GM23338 (cell line): Measurements from ENCODE around the gene KCNMB2. TPM values are rescaled to one million over a fixed set of nuclear protein-coding genes. Genes with fewer than 3 reads are reported as not detected.

ENCODE experiments used
- ATAC-seq: fragments of 200-7000 bp; cut with Tn5 transposase; 3 replicates; pipeline ENCODE4 v1.9.1; 2020
- DNase-seq: peaks from one replicate; pipeline ENCODE4 v3.0.0-alpha.2; 2015; ENCODE audit warnings: low spot score
- H2AFZ ChIP-seq: fragments of 200-600 bp; sonication (generic); 2 replicates; pipeline ENCODE4 v1.8.0; 2016; ENCODE audit warnings: antibody characterized with exemption, mild to moderate bottlenecking, moderate library complexity
- H3F3A ChIP-seq: fragments of 200-600 bp; sonication (generic); replicated peaks from 2 replicates; pipeline ENCODE4 v1.8.0; 2017; ENCODE audit warnings: antibody characterized with exemption, mixed run types, low read depth
- H3K27ac ChIP-seq: fragments of 200-600 bp; sonication (generic); 2 replicates; pipeline ENCODE4 v1.6.1; 2016; ENCODE audit warnings: low read depth
- H3K27me3 ChIP-seq: fragments of 200-600 bp; sonication (generic); 2 replicates; pipeline ENCODE4 v1.8.0; 2016; ENCODE audit warnings: mild to moderate bottlenecking, mixed run types, moderate library complexity; ENCODE audit not compliant: insufficient read depth
- H3K36me3 ChIP-seq: fragments of 200-600 bp; sonication (generic); 2 replicates; pipeline ENCODE4 v1.8.0; 2016; ENCODE audit warnings: mild to moderate bottlenecking; ENCODE audit not compliant: insufficient read depth
- H3K4me1 ChIP-seq: fragments of 200-600 bp; sonication (generic); 2 replicates; pipeline ENCODE4 v1.8.0; 2016; ENCODE audit warnings: mild to moderate bottlenecking, moderate library complexity; ENCODE audit not compliant: insufficient read depth
- H3K4me2 ChIP-seq: fragments of 200-600 bp; sonication (generic); 2 replicates; pipeline ENCODE4 v1.7.1; 2017; ENCODE audit warnings: mixed run types
- H3K4me3 ChIP-seq: fragments of 200-600 bp; sonication (generic); 2 replicates; pipeline ENCODE4 v1.6.1; 2016; ENCODE audit warnings: mixed run types
- H3K79me2 ChIP-seq: fragments of 200-600 bp; sonication (generic); replicated peaks from 2 replicates; pipeline ENCODE4 v1.8.0; 2017; ENCODE audit warnings: mild to moderate bottlenecking; ENCODE audit not compliant: insufficient read depth
- H3K9me2 ChIP-seq: fragments of 200-600 bp; sonication (generic); 2 replicates; pipeline ENCODE4 v1.8.0; 2017; ENCODE audit not compliant: insufficient read depth
- H4K20me1 ChIP-seq: fragments of 200-600 bp; sonication (generic); replicated peaks from 2 replicates; pipeline ENCODE4 v1.8.0; 2017; ENCODE audit warnings: mild to moderate bottlenecking; ENCODE audit not compliant: insufficient read depth
- H3K27ac Mint-ChIP-seq: 2 replicates; pipeline ENCODE4 v1.8.0; 2020; ENCODE audit warnings: inconsistent platforms, mild to moderate bottlenecking, moderate library complexity, mixed read lengths
- H3K27me3 Mint-ChIP-seq: 3 replicates; pipeline ENCODE4 v1.8.0; 2022; ENCODE audit warnings: low read depth, mild to moderate bottlenecking, moderate library complexity, mixed read lengths, inconsistent platforms; ENCODE audit not compliant: insufficient read depth, poor library complexity
- H3K36me3 Mint-ChIP-seq: 3 replicates; pipeline ENCODE4 v1.8.0; 2021; ENCODE audit warnings: low read depth, mild to moderate bottlenecking, inconsistent platforms, moderate library complexity, mixed read lengths
- H3K4me1 Mint-ChIP-seq: 3 replicates; pipeline ENCODE4 v1.8.0; 2020; ENCODE audit warnings: mild to moderate bottlenecking, inconsistent platforms, mixed read lengths
- H3K4me3 Mint-ChIP-seq: 3 replicates; pipeline ENCODE4 v1.8.0; 2021; ENCODE audit warnings: moderate library complexity, mild to moderate bottlenecking, inconsistent platforms, mixed read lengths
- H3K9me3 Mint-ChIP-seq: 3 replicates; pipeline ENCODE4 v1.8.0; 2020; ENCODE audit warnings: moderate library complexity, mild to moderate bottlenecking, inconsistent platforms, mixed read lengths
- CREB1 ChIP-seq: fragments of 250-450 bp; sonication (Bioruptor Pico); IDR thresholded peaks from 2 replicates; pipeline ENCODE4 v1.5.0; 2020; ENCODE audit warnings: low read depth, mild to moderate bottlenecking, moderate library complexity
- ETS1 ChIP-seq: IDR thresholded peaks from 2 replicates; pipeline ENCODE4 v1.6.1; 2016; ENCODE audit warnings: antibody characterized with exemption
- EZH2 ChIP-seq: fragments of 200-600 bp; sonication (generic); IDR thresholded peaks from one replicate; pipeline ENCODE4 v1.8.0; 2017; ENCODE audit warnings: antibody characterized with exemption, mild to moderate bottlenecking, low read depth; ENCODE audit not compliant: unreplicated experiment
- EZH2phosphoT487 ChIP-seq: fragments of 200-600 bp; sonication (generic); IDR thresholded peaks from one replicate; pipeline ENCODE4 v1.8.1; 2018; ENCODE audit warnings: antibody characterized with exemption; ENCODE audit not compliant: unreplicated experiment
- JUNB ChIP-seq: IDR thresholded peaks from one replicate; pipeline ENCODE4 v1.6.1; 2016; ENCODE audit warnings: antibody characterized with exemption; ENCODE audit not compliant: unreplicated experiment
- POLR2AphosphoS5 ChIP-seq: IDR thresholded peaks from 2 replicates; pipeline ENCODE4 v1.6.1; 2016; ENCODE audit warnings: antibody characterized with exemption, low read depth
- STAT1 ChIP-seq: IDR thresholded peaks from one replicate; pipeline ENCODE4 v1.6.1; 2016; ENCODE audit warnings: antibody characterized with exemption; ENCODE audit not compliant: unreplicated experiment
- ZNF114 ChIP-seq: fragments of 250-450 bp; sonication (Bioruptor Pico); IDR thresholded peaks from 2 replicates; pipeline ENCODE4 v1.5.0; 2020; ENCODE audit warnings: mild to moderate bottlenecking, moderate library complexity
- ZNF331 ChIP-seq: fragments of 250-450 bp; sonication (Bioruptor Pico); IDR thresholded peaks from 2 replicates; pipeline ENCODE4 v1.5.0; 2020; ENCODE audit warnings: low read depth, mild to moderate bottlenecking, moderate library complexity
- polyA plus RNA-seq: library from polyadenylated mRNA; unstranded; fragments of >200 nt; fragmentation: Nextera tagmentation; extraction: Ambion mirVana; gene quantifications from 2 replicates; pipeline ENCODE4 v1.2.1, GENCODE V29; 2016
- total RNA-seq: library from RNA; depleted of rRNA; stranded (reverse); fragments of >200 nt; shearing (Covaris generic); gene quantifications from 2 replicates; pipeline ENCODE4 v1.2.3, GENCODE V29; 2014
- TF ChIP-seq, protein P1 (sequence below): IDR thresholded peaks from one replicate; pipeline ENCODE4 v1.6.1; 2018; ENCODE audit warnings: antibody characterized with exemption; ENCODE audit not compliant: unreplicated experiment

KCNMB2 gene
- total and polyA plus RNA-seq, 2 experiments from 2014 or later: 0.53 TPM; not detected in 1

GRCh38 chr3:178837512-178837911, 301.3 kb downstream of the KCNMB2 start (continued):
- TF ChIP-seq POLR2AphosphoS5 (no peak), JUNB (no peak), EZH2 (no peak), ETS1 (no peak), ZNF114 (CRISPR knock-in tag) (no peak), CREB1 (no peak), EZH2phosphoT487 (no peak)

DNA sequence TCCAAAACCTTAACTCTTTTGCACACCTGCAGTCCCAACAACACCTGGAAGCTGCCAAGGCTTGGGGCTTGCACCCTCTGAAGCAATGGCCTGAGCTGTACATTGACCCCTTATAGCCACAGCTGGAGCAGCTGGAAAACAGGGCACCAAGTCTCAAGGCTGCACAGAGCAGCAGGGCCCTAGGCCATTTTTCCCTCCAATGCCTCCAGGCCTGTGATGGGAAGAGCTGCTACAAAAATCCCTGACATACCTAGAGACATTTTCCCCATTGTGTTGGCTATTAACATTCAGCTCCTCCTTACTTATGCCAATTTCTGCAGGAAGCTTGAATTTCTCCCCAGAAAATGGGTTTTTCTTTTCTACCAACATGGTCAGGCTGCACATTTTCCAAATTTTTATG, 304.4 kb downstream of the KCNMB2 start:
- H3K79me2 ChIP-seq: no peaks in the 10 kb centered on the region
- H3K27me3 Mint-ChIP-seq: no peaks in the 10 kb centered on the region

More for the DNA sequence above, 304.4 kb downstream of the KCNMB2 start:
- Histone ChIP-seq H3K9me2 (no peaks in the 10 kb centered on the region), H3K27me3 (no peaks in the 10 kb centered on the region), H3K27ac (no peak overlapping the region), H4K20me1 (no peaks in the 10 kb centered on the region), H3K4me3 (no peak overlapping the region), H3F3A (no peaks in the 10 kb centered on the region), H2AFZ (no peak overlapping the region), H3K4me2 (no peak overlapping the region), H3K36me3 (no peaks in the 10 kb centered on the region), H3K4me1 (no peaks in the 10 kb centered on the region)
- H3K27ac Mint-ChIP-seq: no peak overlapping the region
- no peak overlapping the region for H3K4me3 Mint-ChIP-seq
- H3K4me1 Mint-ChIP-seq: peaks cover 4% of the 10 kb centered on the region
- ATAC-seq: no peak
- TF ChIP-seq, protein P1, sequence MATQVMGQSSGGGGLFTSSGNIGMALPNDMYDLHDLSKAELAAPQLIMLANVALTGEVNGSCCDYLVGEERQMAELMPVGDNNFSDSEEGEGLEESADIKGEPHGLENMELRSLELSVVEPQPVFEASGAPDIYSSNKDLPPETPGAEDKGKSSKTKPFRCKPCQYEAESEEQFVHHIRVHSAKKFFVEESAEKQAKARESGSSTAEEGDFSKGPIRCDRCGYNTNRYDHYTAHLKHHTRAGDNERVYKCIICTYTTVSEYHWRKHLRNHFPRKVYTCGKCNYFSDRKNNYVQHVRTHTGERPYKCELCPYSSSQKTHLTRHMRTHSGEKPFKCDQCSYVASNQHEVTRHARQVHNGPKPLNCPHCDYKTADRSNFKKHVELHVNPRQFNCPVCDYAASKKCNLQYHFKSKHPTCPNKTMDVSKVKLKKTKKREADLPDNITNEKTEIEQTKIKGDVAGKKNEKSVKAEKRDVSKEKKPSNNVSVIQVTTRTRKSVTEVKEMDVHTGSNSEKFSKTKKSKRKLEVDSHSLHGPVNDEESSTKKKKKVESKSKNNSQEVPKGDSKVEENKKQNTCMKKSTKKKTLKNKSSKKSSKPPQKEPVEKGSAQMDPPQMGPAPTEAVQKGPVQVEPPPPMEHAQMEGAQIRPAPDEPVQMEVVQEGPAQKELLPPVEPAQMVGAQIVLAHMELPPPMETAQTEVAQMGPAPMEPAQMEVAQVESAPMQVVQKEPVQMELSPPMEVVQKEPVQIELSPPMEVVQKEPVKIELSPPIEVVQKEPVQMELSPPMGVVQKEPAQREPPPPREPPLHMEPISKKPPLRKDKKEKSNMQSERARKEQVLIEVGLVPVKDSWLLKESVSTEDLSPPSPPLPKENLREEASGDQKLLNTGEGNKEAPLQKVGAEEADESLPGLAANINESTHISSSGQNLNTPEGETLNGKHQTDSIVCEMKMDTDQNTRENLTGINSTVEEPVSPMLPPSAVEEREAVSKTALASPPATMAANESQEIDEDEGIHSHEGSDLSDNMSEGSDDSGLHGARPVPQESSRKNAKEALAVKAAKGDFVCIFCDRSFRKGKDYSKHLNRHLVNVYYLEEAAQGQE: no peak
- TF ChIP-seq ZNF114 (CRISPR knock-in tag) (no peak), CREB1 (no peak), ZNF331 (CRISPR knock-in tag) (no peak), ETS1 (no peak), STAT1 (no peak), EZH2phosphoT487 (no peak)
- peaks cover 23% of the 10 kb centered on the region for H3K9me3 Mint-ChIP-seq
- DNase-seq: no peak
- peaks cover 17% of the 10 kb centered on the region for H3K36me3 Mint-ChIP-seq
